Adrenal gland (tissue), 5 donors: ENCODE data around the gene TM4SF4.

Experiments
- POLR2A ChIP-seq, 2 donors: fragments of 450-650 bp; IDR thresholded peaks; one replicate each; pipeline ENCODE4 v1.6.1; 2017; ENCODE audit warnings: antibody characterized with exemption in 2 of 2, mild to moderate bottlenecking in 2 of 2, moderate library complexity in 1 of 2
- TF ChIP-seq, protein P1 (sequence below), 6 experiments: fragments of 450-650 bp in 4 of 6; fragments of 200-600 bp in 2 of 6; sonication (generic) in 1 of 6; IDR thresholded peaks; 1 replicate in 5 of 6; 2 replicates in 1 of 6; pipeline versions ENCODE4 v1.5.1 to v1.8.0; 2016 to 2021; ENCODE audit warnings: antibody characterized with exemption in 6 of 6, mild to moderate bottlenecking in 2 of 6, moderate library complexity in 1 of 6
- donor health status: DM: no; HTN: no; CAD: no.

DNA sequence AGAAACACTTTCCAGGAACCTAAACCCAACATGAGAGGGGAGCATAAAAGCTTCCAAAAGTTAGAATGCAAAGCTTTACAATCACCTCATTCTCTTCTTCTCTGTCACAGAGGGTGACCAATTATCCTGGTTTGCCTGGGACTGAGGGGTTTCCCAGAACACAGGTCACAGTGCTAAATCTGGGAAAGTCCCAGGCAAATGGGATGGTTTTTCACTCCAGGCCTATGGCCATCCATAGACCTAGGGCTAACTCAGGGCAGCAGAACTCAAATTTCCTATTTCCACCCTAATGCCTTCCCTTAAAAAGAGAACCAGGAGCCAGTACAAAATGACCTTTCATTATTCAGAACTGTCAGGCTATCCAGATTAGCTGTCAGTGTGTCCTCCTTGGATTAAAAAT is 77.0 kb downstream of the TM4SF4 start:
- TF ChIP-seq, protein P1, sequence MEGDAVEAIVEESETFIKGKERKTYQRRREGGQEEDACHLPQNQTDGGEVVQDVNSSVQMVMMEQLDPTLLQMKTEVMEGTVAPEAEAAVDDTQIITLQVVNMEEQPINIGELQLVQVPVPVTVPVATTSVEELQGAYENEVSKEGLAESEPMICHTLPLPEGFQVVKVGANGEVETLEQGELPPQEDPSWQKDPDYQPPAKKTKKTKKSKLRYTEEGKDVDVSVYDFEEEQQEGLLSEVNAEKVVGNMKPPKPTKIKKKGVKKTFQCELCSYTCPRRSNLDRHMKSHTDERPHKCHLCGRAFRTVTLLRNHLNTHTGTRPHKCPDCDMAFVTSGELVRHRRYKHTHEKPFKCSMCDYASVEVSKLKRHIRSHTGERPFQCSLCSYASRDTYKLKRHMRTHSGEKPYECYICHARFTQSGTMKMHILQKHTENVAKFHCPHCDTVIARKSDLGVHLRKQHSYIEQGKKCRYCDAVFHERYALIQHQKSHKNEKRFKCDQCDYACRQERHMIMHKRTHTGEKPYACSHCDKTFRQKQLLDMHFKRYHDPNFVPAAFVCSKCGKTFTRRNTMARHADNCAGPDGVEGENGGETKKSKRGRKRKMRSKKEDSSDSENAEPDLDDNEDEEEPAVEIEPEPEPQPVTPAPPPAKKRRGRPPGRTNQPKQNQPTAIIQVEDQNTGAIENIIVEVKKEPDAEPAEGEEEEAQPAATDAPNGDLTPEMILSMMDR (IDR thresholded peaks at IDR 0.05): no peak
- no peak for TF ChIP-seq POLR2A (IDR thresholded peaks at IDR 0.05)
